ENCODE results near the gene SLC24A3. TPM values are rescaled to one million over a fixed set of nuclear protein-coding genes. Genes with fewer than 3 reads are reported as not detected.

The SLC24A3 gene
- total and polyA plus RNA-seq, 5 experiments from 2014 or later, result not detected

GRCh38 chr20:19284400-19285178, 72.1 kb downstream of the SLC24A3 start:
- no peaks in the 10 kb centered on the region for H3K9me3 Mint-ChIP-seq
- no peaks in the 10 kb centered on the region for H3K36me3 Mint-ChIP-seq
- peak overlapping the region in 2 of 10 donors; percentile 31 to 39 for H3K27ac Mint-ChIP-seq
- DNase-seq, result no peak
- POLR2A ChIA-PET, result no interaction called here
- H3K4me3 Mint-ChIP-seq, result no peak overlapping the region
- peaks cover 0 to 2% (median 0%) of the 10 kb centered on the region in 4 donors for H3K4me1 Mint-ChIP-seq
- H3K27me3 Mint-ChIP-seq, result peaks cover 0 to 23% (median 5%) of the 10 kb centered on the region in 5 donors
- ATAC-seq, result no peak

- Mint-ChIP-seq H3K27ac (no peak overlapping the region), H3K4me3 (no peak overlapping the region), H3K36me3 (no peaks in the 10 kb centered on the region), H3K9me3 (no peaks in the 10 kb centered on the region), H3K4me1 (peaks cover 0 to 2% (median 0%) of the 10 kb centered on the region in 4 donors), H3K27me3 (peaks cover 0 to 16% (median 4%) of the 10 kb centered on the region in 5 donors)
- no peak for ATAC-seq
- no peak for DNase-seq
- POLR2A ChIA-PET, result no interaction called here
Measured at GRCh38 chr20:19285436-19285835, 73.0 kb downstream of the SLC24A3 start.

DNA sequence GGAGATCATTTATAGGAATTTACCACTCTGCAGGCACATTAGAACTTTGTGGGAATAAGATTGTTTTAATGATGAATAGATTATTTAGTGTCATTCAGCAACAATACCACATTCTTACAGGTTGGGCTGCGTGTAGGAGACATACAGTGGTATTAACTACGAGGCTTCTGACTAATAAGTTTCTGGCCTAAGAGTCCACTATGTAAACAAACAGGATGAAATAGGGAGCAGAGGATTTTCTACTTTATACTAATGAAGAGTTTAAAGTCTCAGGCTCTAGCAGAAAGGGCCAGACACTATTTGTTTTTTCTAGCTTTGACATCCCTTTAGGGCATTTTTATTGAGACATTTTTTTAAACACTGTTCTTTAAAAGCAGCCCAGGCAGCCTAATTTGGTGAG, 75.6 kb downstream of the SLC24A3 start:
- no peaks in the 10 kb centered on the region for H3K27me3 Mint-ChIP-seq
- DNase-seq (no peak), ATAC-seq (no peak)
- no peaks in the 10 kb centered on the region for H3K36me3 Mint-ChIP-seq
- no peak overlapping the region for H3K27ac Mint-ChIP-seq
- no peaks in the 10 kb centered on the region for H3K9me3 Mint-ChIP-seq
- POLR2A ChIA-PET, result no interaction called here
- H3K4me1 Mint-ChIP-seq, result no peaks in the 10 kb centered on the region
- H3K4me3 Mint-ChIP-seq, result no peak overlapping the region

GRCh38 chr20:19288636-19289035, 76.2 kb downstream of the SLC24A3 start:
- H3K9me3 Mint-ChIP-seq, result no peaks in the 10 kb centered on the region
- no peak overlapping the region for H3K4me3 Mint-ChIP-seq
- POLR2A ChIA-PET, result no interaction called here
- no peaks in the 10 kb centered on the region for H3K4me1 Mint-ChIP-seq
- H3K36me3 Mint-ChIP-seq, result no peaks in the 10 kb centered on the region
- H3K27ac Mint-ChIP-seq, result no peak overlapping the region
- H3K27me3 Mint-ChIP-seq, result no peaks in the 10 kb centered on the region
- DNase-seq, result no peak
- no peak for ATAC-seq

GRCh38 chr20:19289451-19289850, 77.0 kb downstream of the SLC24A3 start:
- POLR2A ChIA-PET, result no interaction called here
- Mint-ChIP-seq H3K4me1 (no peaks in the 10 kb centered on the region), H3K4me3 (no peak overlapping the region), H3K27me3 (no peaks in the 10 kb centered on the region), H3K9me3 (peaks cover 0 to 2% (median 0%) of the 10 kb centered on the region in 9 donors), H3K36me3 (no peaks in the 10 kb centered on the region), H3K27ac (no peak overlapping the region)
- DNase-seq (no peak), ATAC-seq (no peak)

DNA sequence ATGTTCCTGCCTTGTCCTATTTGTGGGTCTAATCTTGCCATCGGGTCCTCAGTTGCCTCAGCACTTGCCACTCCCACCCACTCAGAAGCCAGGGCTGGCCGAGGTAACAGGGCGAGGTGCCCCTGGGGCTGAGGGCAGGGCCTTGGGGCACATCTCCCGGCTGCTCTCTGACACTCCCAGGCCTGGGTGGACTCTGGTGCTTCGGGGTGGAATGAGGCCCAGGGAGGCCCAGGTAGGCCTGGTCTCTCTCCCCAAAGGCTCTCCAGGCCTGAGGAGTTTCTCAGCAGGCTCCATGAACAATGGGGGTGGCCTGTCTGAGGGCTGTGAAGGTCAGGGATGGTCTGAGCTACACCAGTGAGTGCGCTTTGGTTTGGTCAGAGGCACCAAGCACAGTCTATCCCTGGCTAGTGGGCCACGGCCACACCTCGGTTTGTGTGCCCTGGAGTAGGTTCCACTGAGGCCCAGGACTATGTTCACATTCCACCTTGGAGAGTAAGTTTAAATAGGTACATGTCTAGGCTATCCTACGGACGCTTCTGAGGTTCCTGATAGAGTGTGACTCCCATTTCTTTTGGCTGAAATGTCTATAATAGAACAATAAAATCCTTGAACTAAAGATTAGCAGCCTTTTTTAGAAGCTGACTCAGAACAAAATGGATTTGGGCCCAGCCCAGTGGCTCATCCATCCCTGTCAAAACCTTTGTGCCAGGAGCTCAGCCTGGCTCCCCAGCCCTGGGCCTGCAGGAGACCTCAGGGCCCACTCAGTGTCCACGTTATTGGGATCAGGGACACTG, 78.8 kb downstream of the SLC24A3 start:
- ATAC-seq (no peak), DNase-seq (no peak)
- POLR2A ChIA-PET, result no interaction called here
- no peak overlapping the region for H3K27ac Mint-ChIP-seq
- no peaks in the 10 kb centered on the region for H3K4me1 Mint-ChIP-seq
- H3K36me3 Mint-ChIP-seq, result no peaks in the 10 kb centered on the region
- H3K27me3 Mint-ChIP-seq, result peaks cover 0 to 5% (median 0%) of the 10 kb centered on the region in 5 donors
- H3K4me3 Mint-ChIP-seq, result no peak overlapping the region
- H3K9me3 Mint-ChIP-seq, result peaks cover 0 to 3% (median 0%) of the 10 kb centered on the region in 9 donors

DNA sequence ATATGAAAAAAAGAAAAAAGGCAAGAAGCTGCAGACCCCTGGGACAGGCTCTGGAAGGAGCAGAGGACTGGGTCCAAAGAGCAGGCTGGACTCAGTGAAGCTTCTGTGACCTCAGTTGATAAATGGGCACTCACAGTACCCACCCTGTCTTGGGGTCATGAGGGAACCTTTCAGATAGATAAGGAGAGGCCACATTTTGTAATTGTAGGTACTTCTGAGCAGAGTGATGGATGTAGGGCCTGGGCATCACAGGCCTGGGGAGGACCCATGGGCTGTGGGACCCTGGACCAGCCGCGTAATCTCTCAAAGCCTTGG, 79.3 kb downstream of the SLC24A3 start:
- H3K36me3 Mint-ChIP-seq, result no peaks in the 10 kb centered on the region
- DNase-seq, result no peak
- no peak overlapping the region for H3K4me3 Mint-ChIP-seq
- no peak for ATAC-seq
- H3K27me3 Mint-ChIP-seq, result peaks cover 0 to 9% (median 0%) of the 10 kb centered on the region in 5 donors
- H3K9me3 Mint-ChIP-seq, result peaks cover 0 to 3% (median 0%) of the 10 kb centered on the region in 9 donors
- POLR2A ChIA-PET, result no interaction called here
- H3K27ac Mint-ChIP-seq, result no peak overlapping the region
- no peaks in the 10 kb centered on the region for H3K4me1 Mint-ChIP-seq

DNA sequence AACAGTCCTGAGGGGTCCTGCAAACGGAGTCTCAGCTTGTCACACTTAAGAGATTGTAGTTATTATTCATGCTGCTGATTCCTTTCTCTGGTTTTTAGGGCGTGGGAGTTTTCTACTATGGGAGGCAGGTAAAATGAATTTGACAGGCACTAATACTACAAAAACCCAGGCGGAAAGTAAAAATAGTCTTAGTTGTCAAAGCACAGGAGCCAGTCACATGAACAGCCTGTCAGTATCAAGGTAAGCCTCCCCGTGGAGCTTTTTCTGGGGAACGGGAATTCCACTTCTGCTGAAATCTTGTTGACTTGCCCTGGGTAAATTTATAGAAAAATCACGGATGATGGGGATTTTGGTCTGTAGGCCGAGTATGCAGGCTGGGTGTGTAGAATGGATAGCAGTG, 79.8 kb downstream of the SLC24A3 start:
- no peak overlapping the region for H3K4me3 Mint-ChIP-seq
- peaks cover 0 to 14% (median 0%) of the 10 kb centered on the region in 5 donors for H3K27me3 Mint-ChIP-seq
- peaks cover 0 to 3% (median 0%) of the 10 kb centered on the region in 9 donors for H3K9me3 Mint-ChIP-seq
- POLR2A ChIA-PET, result no interaction called here
- H3K27ac Mint-ChIP-seq, result peak overlapping the region in 1 of 10 donors; percentile 71
- H3K36me3 Mint-ChIP-seq, result no peaks in the 10 kb centered on the region
- DNase-seq (no peak), ATAC-seq (no peak)
- no peaks in the 10 kb centered on the region for H3K4me1 Mint-ChIP-seq

DNA sequence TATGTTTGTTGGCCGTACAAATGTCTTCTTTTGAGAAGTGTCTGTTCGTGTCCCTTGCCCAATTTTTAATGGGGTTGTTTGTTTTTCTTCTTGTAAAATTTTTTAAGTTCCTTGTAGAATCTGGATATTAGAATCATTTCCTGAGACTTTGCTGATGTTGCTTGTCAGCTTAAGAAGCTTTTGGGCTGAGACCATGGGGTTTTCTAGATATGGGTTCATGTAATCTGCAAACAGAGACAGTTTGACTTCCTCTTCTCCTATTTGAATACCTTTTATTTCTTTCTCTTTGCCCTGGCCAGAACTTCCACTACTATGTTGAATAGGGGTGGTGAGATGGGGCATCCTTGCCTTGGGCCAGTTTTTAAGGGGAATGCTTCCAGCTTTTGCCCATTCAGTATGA, 82.6 kb downstream of the SLC24A3 start:
- H3K9me3 Mint-ChIP-seq, result peaks cover 0 to 9% (median 0%) of the 10 kb centered on the region in 9 donors
- POLR2A ChIA-PET, result no interaction called here
- no peak for ATAC-seq
- no peaks in the 10 kb centered on the region for H3K36me3 Mint-ChIP-seq
- H3K4me1 Mint-ChIP-seq, result no peaks in the 10 kb centered on the region
- H3K4me3 Mint-ChIP-seq, result no peak overlapping the region
- H3K27ac Mint-ChIP-seq, result no peak overlapping the region
- DNase-seq, result no peak
- H3K27me3 Mint-ChIP-seq, result peaks cover 3 to 30% (median 9%) of the 10 kb centered on the region in 5 donors

GRCh38 chr20:19298652-19299051, 86.2 kb downstream of the SLC24A3 start:
- Mint-ChIP-seq H3K36me3 (no peaks in the 10 kb centered on the region), H3K4me3 (no peak overlapping the region), H3K4me1 (no peaks in the 10 kb centered on the region), H3K9me3 (peaks cover 0 to 9% (median 0%) of the 10 kb centered on the region in 9 donors), H3K27ac (no peak overlapping the region), H3K27me3 (peaks cover 3 to 36% (median 11%) of the 10 kb centered on the region in 5 donors)
- POLR2A ChIA-PET, result no interaction called here
- ATAC-seq (no peak), DNase-seq (no peak)

DNA sequence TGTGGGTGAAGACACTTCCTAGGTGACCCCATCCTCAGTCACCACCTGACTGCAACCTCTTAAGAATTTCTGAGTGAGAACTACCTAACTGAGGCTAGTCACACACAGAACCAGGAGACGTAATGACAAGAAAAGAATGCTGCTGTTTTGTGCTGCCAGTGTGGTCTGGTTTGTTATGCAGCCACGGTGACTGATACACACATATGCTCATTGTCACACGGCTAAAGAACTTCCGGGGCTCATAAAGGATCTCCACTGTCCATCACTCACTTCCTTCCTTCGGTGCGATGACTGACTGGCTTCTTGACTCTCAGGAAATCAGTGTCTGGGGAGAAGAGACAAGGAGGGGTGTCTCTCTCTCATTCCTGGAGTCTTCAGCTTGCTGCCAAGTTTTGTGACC, 88.0 kb downstream of the SLC24A3 start:
- H3K4me1 Mint-ChIP-seq, result no peaks in the 10 kb centered on the region
- H3K27ac Mint-ChIP-seq, result no peak overlapping the region
- DNase-seq (no peak), ATAC-seq (no peak)
- H3K4me3 Mint-ChIP-seq, result no peak overlapping the region
- H3K36me3 Mint-ChIP-seq, result no peaks in the 10 kb centered on the region
- H3K27me3 Mint-ChIP-seq, result peaks cover 6 to 37% (median 11%) of the 10 kb centered on the region in 5 donors
- peaks cover 0 to 9% (median 0%) of the 10 kb centered on the region in 9 donors for H3K9me3 Mint-ChIP-seq
- POLR2A ChIA-PET, result no interaction called here

DNA sequence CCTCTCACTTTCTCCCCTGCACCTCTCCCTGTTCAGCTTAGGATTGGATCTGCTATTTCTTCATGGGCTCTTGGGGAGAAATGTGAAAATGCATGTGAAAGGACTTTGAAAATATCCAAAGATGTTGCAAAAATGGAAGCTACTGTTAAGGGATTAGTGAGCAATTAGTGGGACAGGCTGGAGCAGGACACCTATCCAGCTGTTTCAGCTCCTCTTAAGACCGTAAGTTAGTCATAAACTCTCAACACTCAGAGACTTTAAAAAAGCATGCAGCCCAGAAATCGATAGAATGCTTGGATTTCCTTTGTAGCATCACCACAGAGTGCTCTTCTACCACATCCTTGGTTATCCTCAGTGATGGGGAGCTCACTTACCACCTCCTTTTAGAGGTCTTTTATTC, 88.7 kb downstream of the SLC24A3 start:
- H3K4me1 Mint-ChIP-seq, result no peaks in the 10 kb centered on the region
- peaks cover 6 to 34% (median 11%) of the 10 kb centered on the region in 5 donors for H3K27me3 Mint-ChIP-seq
- DNase-seq (no peak), ATAC-seq (no peak)
- no peak overlapping the region for H3K27ac Mint-ChIP-seq
- POLR2A ChIA-PET, result no interaction called here
- H3K36me3 Mint-ChIP-seq, result no peaks in the 10 kb centered on the region
- peaks cover 0 to 12% (median 2%) of the 10 kb centered on the region in 9 donors for H3K9me3 Mint-ChIP-seq
- no peak overlapping the region for H3K4me3 Mint-ChIP-seq

DNA sequence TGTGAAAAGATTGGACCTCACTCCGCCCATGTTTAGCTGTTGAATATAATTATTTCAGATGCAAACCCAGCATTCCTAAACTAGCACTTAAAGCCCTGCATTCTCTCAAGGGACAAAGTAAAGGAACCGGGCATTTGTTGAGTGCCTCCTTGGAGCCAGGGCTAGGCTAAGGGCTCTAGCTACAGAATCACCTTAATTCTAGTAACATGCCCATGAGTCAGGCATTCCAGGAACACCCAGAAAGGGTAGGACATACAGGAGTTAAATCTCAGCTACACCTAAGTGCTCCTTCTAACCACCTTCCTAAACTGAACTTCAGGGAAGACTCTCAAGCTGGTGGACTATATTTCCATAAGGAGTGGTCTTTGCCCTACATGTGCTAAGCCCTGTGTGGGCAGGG, 89.4 kb downstream of the SLC24A3 start:
- Mint-ChIP-seq H3K36me3 (no peaks in the 10 kb centered on the region), H3K27ac (no peak overlapping the region), H3K9me3 (peaks cover 0 to 19% (median 2%) of the 10 kb centered on the region in 9 donors), H3K4me1 (no peaks in the 10 kb centered on the region), H3K4me3 (no peak overlapping the region), H3K27me3 (peaks cover 6 to 27% (median 11%) of the 10 kb centered on the region in 5 donors)
- DNase-seq (no peak), ATAC-seq (no peak)
- POLR2A ChIA-PET, result no interaction called here
